ENCODE results near the gene MED17.

DNA sequence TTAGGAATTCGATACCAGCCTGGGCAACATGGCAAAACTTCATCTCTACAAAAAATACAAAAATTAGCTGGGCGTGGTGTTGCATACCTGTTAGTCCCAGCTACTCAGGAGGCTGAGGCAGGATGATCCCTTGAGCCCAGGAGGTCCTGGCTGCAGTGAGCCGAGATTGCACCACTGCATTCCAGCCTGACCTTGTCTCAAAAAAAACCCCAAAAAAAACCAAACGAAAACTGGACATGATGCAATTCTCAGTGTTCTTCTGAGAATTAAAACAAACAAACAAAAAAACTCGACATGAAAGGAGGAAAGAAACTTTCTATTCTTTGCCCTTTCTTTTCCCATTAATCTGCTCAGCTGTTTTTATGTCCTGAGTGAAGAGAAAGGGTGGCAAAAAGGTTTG, 7.4 kb downstream of the MED17 start:
- TF ChIP-seq CEBPB (IDR thresholded peaks at IDR 0.05; ENCODE audit: low read depth) (no peak), POLR2A (IDR thresholded peaks at IDR 0.05; ENCODE audit: borderline replicate concordance, extremely low read depth, insufficient read depth, insufficient read length) (no peak), POLR2AphosphoS5 (IDR thresholded peaks at IDR 0.05; ENCODE audit: low read depth, low read length) (no peak)
